Measurements from ENCODE around the gene MLLT10. TPM values are rescaled to one million over a fixed set of nuclear protein-coding genes. Genes with fewer than 3 reads are reported as not detected.

The MLLT10 gene
- total and polyA plus RNA-seq, 10 of the 15 experiments (the other 5 are each of a cell fraction or from before 2014, with no cell fraction given): 8.7 to 61.1 (median 28.5) TPM

DNA sequence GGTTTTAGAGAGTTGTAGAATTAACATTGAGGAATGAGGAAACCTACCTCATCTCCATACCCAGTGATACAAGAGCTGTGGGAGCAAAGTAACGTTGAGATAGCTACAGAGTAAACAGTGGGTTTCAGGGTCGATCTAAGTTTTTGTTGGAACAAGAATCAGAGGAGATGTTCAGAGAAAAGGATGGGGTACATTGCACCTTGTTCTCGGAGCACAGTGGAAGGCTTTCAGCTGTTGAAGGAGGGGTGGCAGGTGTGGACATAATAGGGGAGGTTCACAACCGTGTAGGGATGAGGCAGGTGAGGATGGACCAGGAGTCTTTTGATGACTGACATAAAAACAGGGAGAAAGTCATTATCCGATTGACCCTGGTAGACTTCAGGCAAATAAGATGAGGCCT lies 121.7 kb downstream of the MLLT10 start:
- Histone ChIP-seq H3K4me1 (ENCODE audit: control insufficient read depth, insufficient read depth, low read length) (no peaks in the 10 kb centered on the region), H3K27me3 (replicated peaks in 1 of 2; ENCODE audit: control insufficient read depth in 2 of 2, insufficient read depth in 2 of 2, low read length in 1 of 2) (no peaks in the 10 kb centered on the region), H3K27ac (ENCODE audit: control insufficient read depth, insufficient read depth) (no peak overlapping the region), H3K79me2 (ENCODE audit: control insufficient read depth, insufficient read depth, low read length) (no peaks in the 10 kb centered on the region), H3K4me3 (no peak overlapping the region), H2AFZ (ENCODE audit: control insufficient read depth, low read depth, low read length) (no peak overlapping the region), H3K9me3 (replicated peaks; ENCODE audit: control insufficient read depth, insufficient read depth, low read length) (no peaks in the 10 kb centered on the region), H4K20me1 (ENCODE audit: control insufficient read depth, insufficient read depth) (no peaks in the 10 kb centered on the region), H3K36me3 (ENCODE audit: control insufficient read depth in 2 of 2, insufficient read depth in 2 of 2, low read length in 1 of 2) (no peaks in the 10 kb centered on the region; a peak in 3 of 4 replicates), H3K4me2 (ENCODE audit: control insufficient read depth, insufficient read depth) (no peak overlapping the region), H3K9ac (ENCODE audit: control insufficient read depth, insufficient read depth, low read length) (no peak overlapping the region)
- BruUV-seq (replicated peaks): no TSS peak
- ATAC-seq (no peak), DNase-seq (ENCODE audit: low read depth, low spot score) (no peak), FAIRE-seq (no peak)
- in situ Hi-C loops (cut with MboI): no loop called here
- ChIA-PET CTCF (interaction anchor here (0.6 kb wide), 1 partner anchor 162 kb away, joined by 3 read pairs; no protein-coding TSS in a partner anchor), POLR2A (no interaction called here), SMC1A (ENCODE audit: uncharacterized antibody, unreplicated experiment) (no interaction called here), RAD21 (ENCODE audit: unreplicated experiment) (no interaction called here)
- intact Hi-C loops (cut with micrococcal nuclease; ENCODE audit: unreplicated experiment): no loop called here
- TF ChIP-seq, protein P1, sequence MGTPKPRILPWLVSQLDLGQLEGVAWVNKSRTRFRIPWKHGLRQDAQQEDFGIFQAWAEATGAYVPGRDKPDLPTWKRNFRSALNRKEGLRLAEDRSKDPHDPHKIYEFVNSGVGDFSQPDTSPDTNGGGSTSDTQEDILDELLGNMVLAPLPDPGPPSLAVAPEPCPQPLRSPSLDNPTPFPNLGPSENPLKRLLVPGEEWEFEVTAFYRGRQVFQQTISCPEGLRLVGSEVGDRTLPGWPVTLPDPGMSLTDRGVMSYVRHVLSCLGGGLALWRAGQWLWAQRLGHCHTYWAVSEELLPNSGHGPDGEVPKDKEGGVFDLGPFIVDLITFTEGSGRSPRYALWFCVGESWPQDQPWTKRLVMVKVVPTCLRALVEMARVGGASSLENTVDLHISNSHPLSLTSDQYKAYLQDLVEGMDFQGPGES (IDR thresholded peaks at IDR 0.05): no peak
- TF ChIP-seq BACH1 (IDR thresholded peaks at IDR 0.05; ENCODE audit: borderline replicate concordance): no peak
- 88% methylated on average over 5 of the region's 5 CpGs for WGBS (ENCODE audit: insufficient coverage, insufficient replicate concordance, low lambda C conversion rate, missing lambda C conversion rate)

DNA sequence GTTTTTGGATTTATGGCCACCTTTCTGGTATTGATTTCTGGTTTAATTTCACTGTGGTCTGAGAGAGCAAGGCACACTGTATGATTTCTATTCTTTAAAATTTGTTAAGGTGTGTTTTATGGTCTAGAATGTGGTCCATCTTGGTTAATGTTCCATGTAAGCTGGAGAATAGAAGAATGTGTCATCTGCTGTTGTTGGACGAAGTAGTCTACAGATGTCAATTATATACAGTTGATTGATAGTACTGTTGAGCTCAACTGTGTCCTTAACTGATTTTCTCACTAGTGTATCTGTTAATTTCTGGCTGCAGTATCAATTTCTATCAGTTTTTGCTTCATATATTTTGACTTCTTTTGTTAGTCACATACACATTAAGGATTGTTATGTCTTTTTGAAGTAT lies 127.1 kb downstream of the MLLT10 start:
- no peak overlapping the region for H3K27ac ChIP-seq (ENCODE audit: control insufficient read depth, insufficient read depth)
- ChIA-PET RAD21 (ENCODE audit: unreplicated experiment) (no interaction called here), POLR2A (no interaction called here), CTCF (interaction anchor here (1.1 kb wide), 2 partner anchors 13 to 164 kb away, joined by 3 to 5 read pairs; no protein-coding TSS in a partner anchor), SMC1A (ENCODE audit: uncharacterized antibody, unreplicated experiment) (interaction anchor here (1.5 kb wide), 1 partner anchor 28 kb away, joined by 3 read pairs; no protein-coding TSS in a partner anchor)
- H3K4me2 ChIP-seq (ENCODE audit: control insufficient read depth, insufficient read depth): no peak overlapping the region
- no peaks in the 10 kb centered on the region; a peak in 1 of 4 replicates for H3K36me3 ChIP-seq (ENCODE audit: control insufficient read depth in 2 of 2, insufficient read depth in 2 of 2, low read length in 1 of 2)
- no peaks in the 10 kb centered on the region for H3K27me3 ChIP-seq (replicated peaks in 1 of 2; ENCODE audit: control insufficient read depth in 2 of 2, insufficient read depth in 2 of 2, low read length in 1 of 2)
- no peaks in the 10 kb centered on the region for H3K4me1 ChIP-seq (ENCODE audit: control insufficient read depth, insufficient read depth, low read length)
- ATAC-seq (no peak), DNase-seq (ENCODE audit: low read depth, low spot score) (no peak), FAIRE-seq (no peak)
- H3K4me3 ChIP-seq: no peak overlapping the region
- H3K9ac ChIP-seq (ENCODE audit: control insufficient read depth, insufficient read depth, low read length): no peak overlapping the region
- intact Hi-C loops (cut with micrococcal nuclease; ENCODE audit: unreplicated experiment) (no loop called here), in situ Hi-C loops (cut with MboI) (no loop called here)
- no peak overlapping the region for H2AFZ ChIP-seq (ENCODE audit: control insufficient read depth, low read depth, low read length)
- TSS peak; percentile 16 for BruUV-seq (replicated peaks)
- no peaks in the 10 kb centered on the region for H3K9me3 ChIP-seq (replicated peaks; ENCODE audit: control insufficient read depth, insufficient read depth, low read length)
- no peaks in the 10 kb centered on the region for H4K20me1 ChIP-seq (ENCODE audit: control insufficient read depth, insufficient read depth)
- TF ChIP-seq CBX3 (IDR thresholded peaks at IDR 0.05; ENCODE audit: borderline replicate concordance, low read depth) (no peak), RBBP5 (conservative IDR thresholded peaks at IDR 0.05) (no peak), SMAD1 (IDR thresholded peaks at IDR 0.05; ENCODE audit: low read depth, partially characterized antibody) (no peak)
- TF ChIP-seq, protein P2, sequence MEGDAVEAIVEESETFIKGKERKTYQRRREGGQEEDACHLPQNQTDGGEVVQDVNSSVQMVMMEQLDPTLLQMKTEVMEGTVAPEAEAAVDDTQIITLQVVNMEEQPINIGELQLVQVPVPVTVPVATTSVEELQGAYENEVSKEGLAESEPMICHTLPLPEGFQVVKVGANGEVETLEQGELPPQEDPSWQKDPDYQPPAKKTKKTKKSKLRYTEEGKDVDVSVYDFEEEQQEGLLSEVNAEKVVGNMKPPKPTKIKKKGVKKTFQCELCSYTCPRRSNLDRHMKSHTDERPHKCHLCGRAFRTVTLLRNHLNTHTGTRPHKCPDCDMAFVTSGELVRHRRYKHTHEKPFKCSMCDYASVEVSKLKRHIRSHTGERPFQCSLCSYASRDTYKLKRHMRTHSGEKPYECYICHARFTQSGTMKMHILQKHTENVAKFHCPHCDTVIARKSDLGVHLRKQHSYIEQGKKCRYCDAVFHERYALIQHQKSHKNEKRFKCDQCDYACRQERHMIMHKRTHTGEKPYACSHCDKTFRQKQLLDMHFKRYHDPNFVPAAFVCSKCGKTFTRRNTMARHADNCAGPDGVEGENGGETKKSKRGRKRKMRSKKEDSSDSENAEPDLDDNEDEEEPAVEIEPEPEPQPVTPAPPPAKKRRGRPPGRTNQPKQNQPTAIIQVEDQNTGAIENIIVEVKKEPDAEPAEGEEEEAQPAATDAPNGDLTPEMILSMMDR (IDR thresholded peaks at IDR 0.05 in 2 of 3, conservative IDR thresholded peaks at IDR 0.05 in 1 of 3; ENCODE audit: control insufficient read depth in 2 of 3, extremely low read depth in 1 of 3, insufficient read depth in 1 of 3, low read depth in 3 of 3, low read length in 3 of 3): no peak
- 95% methylated on average over 1 of the region's 1 CpG for WGBS (ENCODE audit: insufficient coverage, insufficient replicate concordance, low lambda C conversion rate, missing lambda C conversion rate)
- peaks cover 11% of the 10 kb centered on the region for H3K79me2 ChIP-seq (ENCODE audit: control insufficient read depth, insufficient read depth, low read length)

Data from GM12878 (cell line).